Trophoblast cell (in vitro differentiated cells and primary cell): ENCODE data around the gene IRF2BP2.

Experiments
- DNase-seq, 2 donors: peaks; one replicate each; pipeline ENCODE4 v3.0.0-alpha.2; 2016
- H2AFZ ChIP-seq: 2 replicates; pipeline ENCODE4 v1.6.1; 2013; ENCODE audit warnings: low read length, moderate library complexity, mild to moderate bottlenecking; ENCODE audit not compliant: insufficient read depth, poor library complexity
- H2AK5ac ChIP-seq: 2 replicates; pipeline ENCODE4 v1.6.1; 2013; ENCODE audit warnings: mild to moderate bottlenecking, low read length
- H2BK120ac ChIP-seq: 2 replicates; pipeline ENCODE4 v1.6.1; 2013; ENCODE audit warnings: low read length, mild to moderate bottlenecking, moderate library complexity; ENCODE audit not compliant: insufficient read depth, poor library complexity
- H2BK12ac ChIP-seq: 2 replicates; pipeline ENCODE4 v1.6.1; 2013; ENCODE audit warnings: mild to moderate bottlenecking, low read length, moderate library complexity
- H2BK5ac ChIP-seq: 2 replicates; pipeline ENCODE4 v1.6.1; 2013; ENCODE audit warnings: low read length, low read depth, moderate library complexity, mild to moderate bottlenecking; ENCODE audit not compliant: poor library complexity
- H3K14ac ChIP-seq: 2 replicates; pipeline ENCODE4 v1.6.1; 2013; ENCODE audit warnings: mild to moderate bottlenecking, low read length
- H3K18ac ChIP-seq: 2 replicates; pipeline ENCODE4 v1.6.1; 2013; ENCODE audit warnings: mild to moderate bottlenecking, low read length
- H3K23ac ChIP-seq: 2 replicates; pipeline ENCODE4 v1.6.1; 2013; ENCODE audit warnings: low read length
- H3K27ac ChIP-seq: 2 replicates; pipeline ENCODE4 v1.5.1; 2013; ENCODE audit warnings: low read depth, mild to moderate bottlenecking, inconsistent platforms, low read length, moderate library complexity
- H3K27me3 ChIP-seq: 2 replicates; pipeline ENCODE4 v1.6.1; 2013; ENCODE audit warnings: inconsistent platforms, mild to moderate bottlenecking, low read length, moderate library complexity; ENCODE audit not compliant: insufficient read depth
- H3K36me3 ChIP-seq, 2 experiments: 1 replicate in 1 of 2; 2 replicates in 1 of 2; pipeline ENCODE4 v1.6.1; 2013; ENCODE audit warnings: low read length in 2 of 2, mild to moderate bottlenecking in 2 of 2, moderate library complexity in 1 of 2; ENCODE audit not compliant: insufficient read depth in 2 of 2, control insufficient read depth in 1 of 2
- H3K4ac ChIP-seq: 2 replicates; pipeline ENCODE4 v1.6.1; 2013; ENCODE audit warnings: low read depth, mild to moderate bottlenecking, low read length, moderate library complexity
- H3K4me1 ChIP-seq, 2 experiments: 1 replicate in 1 of 2; 2 replicates in 1 of 2; pipeline ENCODE4 v1.6.1; 2013; ENCODE audit warnings: low read length in 2 of 2, mild to moderate bottlenecking in 2 of 2, moderate library complexity in 1 of 2; ENCODE audit not compliant: insufficient read depth in 2 of 2, control insufficient read depth in 1 of 2
- H3K4me2 ChIP-seq: 2 replicates; pipeline ENCODE4 v1.6.1; 2013; ENCODE audit warnings: inconsistent platforms, mild to moderate bottlenecking, low read length, moderate library complexity
- H3K4me3 ChIP-seq: 2 replicates; pipeline ENCODE4 v1.5.1; 2013; ENCODE audit warnings: mild to moderate bottlenecking, low read depth, low read length, inconsistent platforms
- H3K79me1 ChIP-seq: one replicate; pipeline ENCODE4 v1.6.1; 2013; ENCODE audit warnings: low read length
- H3K79me2 ChIP-seq: 2 replicates; pipeline ENCODE4 v1.6.1; 2013; ENCODE audit warnings: low read length, mild to moderate bottlenecking; ENCODE audit not compliant: control insufficient read depth, insufficient read depth, poor library complexity
- H3K9ac ChIP-seq: 2 replicates; pipeline ENCODE4 v1.6.1; 2013; ENCODE audit warnings: mild to moderate bottlenecking, low read length
- H3K9me3 ChIP-seq: 2 replicates; pipeline ENCODE4 v1.6.1; 2013; ENCODE audit warnings: low read depth, mild to moderate bottlenecking, control low read depth, inconsistent platforms, low read length; ENCODE audit not compliant: insufficient read depth
- H4K12ac ChIP-seq: 2 replicates; pipeline ENCODE4 v1.6.1; 2013; ENCODE audit warnings: low read depth, mild to moderate bottlenecking, low read length, moderate library complexity
- H4K8ac ChIP-seq: 2 replicates; pipeline ENCODE4 v1.6.1; 2013; ENCODE audit warnings: low read depth, mild to moderate bottlenecking, low read length, moderate library complexity
- H4K91ac ChIP-seq: one replicate; pipeline ENCODE4 v1.6.1; 2013; ENCODE audit warnings: low read depth, mild to moderate bottlenecking, low read length, moderate library complexity
- WGBS: extraction: QIAGEN DNeasy Blood & Tissue Kit; methylation state at CpG from one replicate; pipeline ENCODE4 v1.1.7; 2013; ENCODE audit warnings: missing lambda C conversion rate; ENCODE audit not compliant: insufficient read length, insufficient coverage; ENCODE audit errors: extremely low coverage; 5-methylcytosine and 5-hydroxymethylcytosine counted together

Gene IRF2BP2

DNA sequence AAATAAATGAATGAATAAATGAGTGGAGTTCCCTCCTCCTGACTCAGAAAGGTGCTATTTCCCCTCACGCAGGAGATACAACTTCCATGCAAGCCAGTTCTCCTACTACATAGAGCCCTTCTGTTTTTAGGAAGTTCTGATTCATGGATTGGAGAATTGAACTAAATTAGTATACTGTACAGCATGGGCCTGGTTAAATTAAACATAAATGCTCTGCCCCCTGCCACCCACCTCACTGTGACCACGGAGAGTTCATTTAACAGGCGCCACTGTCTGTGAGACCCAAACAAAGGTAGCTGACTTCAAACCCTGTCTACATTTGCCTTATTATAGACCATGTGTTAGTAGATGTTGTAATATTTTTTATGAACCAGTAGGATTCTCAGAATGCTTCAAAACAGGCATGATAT is 9.1 kb upstream of the IRF2BP2 start:
- peak overlapping the region; percentile 100 for H2BK120ac ChIP-seq
- H3K23ac ChIP-seq = no peak overlapping the region
- H3K4me3 ChIP-seq = no peak overlapping the region
- H3K27ac ChIP-seq = peak overlapping the region; percentile 99
- H2BK5ac ChIP-seq = peak overlapping the region; percentile 100
- H3K4me1 ChIP-seq = peaks cover 16 to 21% of the 10 kb centered on the region in 2 experiments
- no peaks in the 10 kb centered on the region for H3K9me3 ChIP-seq
- peak in 1 of 2 donors; percentile 33 for DNase-seq
- peak overlapping the region; percentile 98 for H4K91ac ChIP-seq
- H3K27me3 ChIP-seq = no peaks in the 10 kb centered on the region
- no peaks in the 10 kb centered on the region for H3K36me3 ChIP-seq
- H3K79me2 ChIP-seq = peaks cover 1% of the 10 kb centered on the region
- H4K8ac ChIP-seq = peak overlapping the region; percentile 80
- WGBS = no CpG with 5 or more reads among the region's 3 CpGs
- peak overlapping the region; percentile 100 for H2BK12ac ChIP-seq
- H4K12ac ChIP-seq = no peak overlapping the region
- peak overlapping the region; percentile 78 for H3K4ac ChIP-seq
- peak overlapping the region; percentile 98 for H3K14ac ChIP-seq
- H2AK5ac ChIP-seq = no peak overlapping the region
- H3K4me2 ChIP-seq = no peak overlapping the region
- H3K9ac ChIP-seq = no peak overlapping the region
- peaks cover 26% of the 10 kb centered on the region for H3K79me1 ChIP-seq
- peak overlapping the region; percentile 81 for H2AFZ ChIP-seq
- no peak overlapping the region for H3K18ac ChIP-seq

DNA sequence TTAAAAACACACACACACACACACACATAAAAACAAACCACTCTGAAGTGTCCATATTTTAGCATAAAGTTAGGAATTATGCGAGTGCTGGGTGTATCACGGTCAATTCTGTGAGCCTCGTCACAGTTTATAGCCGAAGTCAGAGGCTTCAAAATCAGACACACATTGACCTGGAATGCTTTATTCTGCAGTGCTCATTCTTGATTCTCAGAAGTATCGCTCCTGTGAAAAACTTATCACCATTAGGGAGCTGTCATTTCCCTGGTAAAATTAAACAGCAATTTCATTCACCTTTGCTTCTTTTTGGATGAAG is 8.7 kb upstream of the IRF2BP2 start:
- Histone ChIP-seq H3K79me1 (peaks cover 26% of the 10 kb centered on the region), H4K8ac (peak overlapping the region; percentile 80), H3K9me3 (no peaks in the 10 kb centered on the region), H3K9ac (no peak overlapping the region), H2BK120ac (peak overlapping the region; percentile 100), H4K12ac (no peak overlapping the region), H3K4me2 (peak overlapping the region; percentile 28), H2BK5ac (peak overlapping the region; percentile 100), H2AFZ (peak overlapping the region; percentile 35), H3K4ac (peak overlapping the region; percentile 95), H3K36me3 (no peaks in the 10 kb centered on the region), H3K79me2 (peaks cover 1% of the 10 kb centered on the region), H2BK12ac (peak overlapping the region; percentile 95), H3K27me3 (no peaks in the 10 kb centered on the region), H3K4me1 (peaks cover 16 to 21% of the 10 kb centered on the region in 2 experiments), H2AK5ac (peak overlapping the region; percentile 91), H3K18ac (no peak overlapping the region), H3K27ac (peak overlapping the region; percentile 99), H3K14ac (peak overlapping the region; percentile 98), H3K23ac (no peak overlapping the region), H3K4me3 (no peak overlapping the region), H4K91ac (peak overlapping the region; percentile 98)
- no peak for DNase-seq
- WGBS = no CpG with 5 or more reads among the region's 5 CpGs

DNA sequence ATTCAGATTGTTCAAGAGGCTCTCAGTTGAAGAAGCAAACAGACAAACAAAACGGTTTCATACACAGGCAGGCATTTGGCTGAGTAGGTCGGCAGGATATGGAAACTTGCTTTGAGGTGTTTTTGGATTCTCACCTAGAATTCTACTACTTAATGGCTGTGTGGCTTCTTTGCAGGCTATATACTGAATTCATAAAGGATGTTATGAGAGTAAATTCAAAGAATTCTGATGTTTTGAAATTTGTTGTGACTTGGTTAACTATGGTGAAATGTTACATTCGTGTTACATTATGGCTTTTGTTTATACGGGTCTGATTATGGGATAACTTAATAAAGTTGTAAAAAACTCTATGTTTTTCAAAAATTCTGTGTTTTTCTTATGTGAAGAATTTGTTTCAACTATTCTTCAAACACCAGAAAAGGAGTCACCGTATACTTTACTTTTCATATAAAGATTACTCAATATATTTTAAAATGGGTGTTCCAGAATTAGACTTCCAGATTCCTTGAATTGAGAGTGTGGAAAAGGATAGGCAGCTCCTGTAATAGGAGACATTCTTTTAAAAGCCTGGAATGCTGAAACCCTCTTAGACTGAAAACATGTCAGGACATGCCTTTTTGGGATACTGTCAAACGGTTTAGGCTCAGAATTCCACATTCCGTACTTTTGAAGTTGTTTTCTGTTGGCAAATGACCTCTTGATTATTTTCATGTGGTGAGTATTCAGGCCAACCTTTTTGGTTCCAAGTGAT is 8.2 kb upstream of the IRF2BP2 start:
- Histone ChIP-seq H3K4ac (no peak overlapping the region), H3K23ac (no peak overlapping the region), H3K79me2 (peaks cover 1% of the 10 kb centered on the region), H4K8ac (no peak overlapping the region), H2BK5ac (peak overlapping the region; percentile 100), H3K79me1 (peaks cover 29% of the 10 kb centered on the region), H3K27me3 (no peaks in the 10 kb centered on the region), H2BK120ac (peak overlapping the region; percentile 100), H2AFZ (no peak overlapping the region), H4K12ac (no peak overlapping the region), H3K27ac (peak overlapping the region; percentile 99), H3K14ac (no peak overlapping the region), H2BK12ac (peak overlapping the region; percentile 21), H3K18ac (no peak overlapping the region), H3K4me2 (peak overlapping the region; percentile 28), H2AK5ac (no peak overlapping the region), H4K91ac (peak overlapping the region; percentile 50), H3K9me3 (no peaks in the 10 kb centered on the region), H3K4me3 (no peak overlapping the region), H3K36me3 (no peaks in the 10 kb centered on the region), H3K4me1 (peaks cover 19 to 26% of the 10 kb centered on the region in 2 experiments), H3K9ac (no peak overlapping the region)
- peak; percentile 33 to 85 for DNase-seq
- no CpG with 5 or more reads among the region's 7 CpGs for WGBS

DNA sequence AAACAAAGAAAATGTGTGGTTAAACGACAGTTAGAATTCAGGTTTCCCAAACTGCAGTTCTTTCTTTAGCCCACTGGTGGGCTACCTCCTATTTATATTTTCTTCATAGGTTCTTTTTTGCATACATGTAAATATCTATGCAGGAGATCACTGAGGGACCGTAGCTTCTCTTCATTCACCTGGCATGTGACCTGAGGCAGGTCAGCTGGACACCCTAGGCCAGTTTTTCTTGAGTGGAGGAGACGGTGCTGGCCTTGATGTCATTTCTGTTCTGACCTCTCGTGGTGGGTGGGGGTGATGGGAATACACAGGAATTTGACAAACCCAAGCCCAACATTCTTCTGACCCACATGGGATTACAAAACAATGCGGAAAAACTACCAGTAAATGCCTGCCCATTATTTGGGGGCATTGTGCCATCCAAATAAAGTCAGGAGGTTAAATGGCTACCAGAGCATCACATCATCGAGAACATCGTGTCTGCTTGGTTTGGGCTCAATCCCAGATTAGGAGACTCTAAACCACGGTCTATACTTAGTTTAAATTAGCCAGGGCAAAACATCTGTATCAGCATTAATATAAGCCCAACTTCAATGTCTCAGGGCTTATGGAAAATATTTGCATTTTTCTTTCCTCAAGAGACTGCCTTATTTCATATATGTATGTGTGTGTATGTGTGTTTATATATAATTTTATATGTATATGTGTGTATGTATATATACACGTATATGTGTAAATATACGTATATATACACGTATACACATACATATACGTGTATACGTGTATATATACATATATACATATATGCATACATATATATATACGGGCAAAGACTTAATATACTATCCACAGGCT is 7.4 kb upstream of the IRF2BP2 start:
- H3K4me1 ChIP-seq = peaks cover 25 to 32% of the 10 kb centered on the region in 2 experiments
- peak overlapping the region; percentile 67 for H2BK5ac ChIP-seq
- H3K79me2 ChIP-seq = peaks cover 1% of the 10 kb centered on the region
- H4K12ac ChIP-seq = no peak overlapping the region
- peak overlapping the region; percentile 88 for H3K27ac ChIP-seq
- no peak overlapping the region for H2AFZ ChIP-seq
- peak overlapping the region; percentile 22 for H3K18ac ChIP-seq
- H3K4ac ChIP-seq = peak overlapping the region; percentile 81
- no peaks in the 10 kb centered on the region for H3K9me3 ChIP-seq
- no CpG with 5 or more reads among the region's 14 CpGs for WGBS
- peak overlapping the region; percentile 82 for H3K14ac ChIP-seq
- H4K8ac ChIP-seq = peak overlapping the region; percentile 58
- H4K91ac ChIP-seq = peak overlapping the region; percentile 82
- DNase-seq = peak; percentile 57 to 74
- peak overlapping the region; percentile 97 for H2AK5ac ChIP-seq
- H2BK120ac ChIP-seq = peak overlapping the region; percentile 95
- peaks cover 35% of the 10 kb centered on the region for H3K79me1 ChIP-seq
- no peak overlapping the region for H3K23ac ChIP-seq
- no peak overlapping the region for H3K4me3 ChIP-seq
- no peaks in the 10 kb centered on the region for H3K36me3 ChIP-seq
- no peak overlapping the region for H3K9ac ChIP-seq
- peak overlapping the region; percentile 89 for H2BK12ac ChIP-seq
- peak overlapping the region; percentile 34 for H3K4me2 ChIP-seq
- H3K27me3 ChIP-seq = no peaks in the 10 kb centered on the region
